ENCODE measurements around the gene PAPPA.

DNA sequence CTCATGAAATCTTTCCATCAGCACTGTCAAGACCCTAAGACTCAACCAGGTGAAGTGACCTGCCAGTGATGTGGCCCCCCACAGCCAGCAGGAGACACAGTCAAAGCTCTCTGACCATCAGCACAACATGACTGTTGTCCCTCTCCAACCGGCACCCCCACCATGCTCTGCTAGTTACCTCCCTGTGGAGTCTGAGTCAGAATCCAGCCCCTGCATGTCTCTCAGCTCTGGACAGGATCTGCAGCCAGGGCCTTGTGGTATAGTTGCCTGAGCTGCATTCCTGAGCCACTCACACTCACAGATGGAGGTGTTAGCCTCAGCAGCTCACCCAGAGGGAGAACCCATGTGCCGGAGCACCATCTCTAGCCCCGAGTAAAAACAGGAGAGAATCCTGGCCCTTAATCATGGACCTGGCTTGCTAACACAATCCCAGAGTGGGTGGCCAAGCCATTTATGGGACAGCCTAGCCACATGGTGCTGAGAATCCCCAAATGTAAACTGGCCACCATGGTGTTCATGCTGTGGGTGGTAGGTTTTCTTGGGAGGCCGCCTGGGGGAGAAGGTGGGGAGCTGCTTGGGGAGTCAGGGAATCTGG lies 237.8 kb downstream of the PAPPA start:
- TF ChIP-seq, protein P1, sequence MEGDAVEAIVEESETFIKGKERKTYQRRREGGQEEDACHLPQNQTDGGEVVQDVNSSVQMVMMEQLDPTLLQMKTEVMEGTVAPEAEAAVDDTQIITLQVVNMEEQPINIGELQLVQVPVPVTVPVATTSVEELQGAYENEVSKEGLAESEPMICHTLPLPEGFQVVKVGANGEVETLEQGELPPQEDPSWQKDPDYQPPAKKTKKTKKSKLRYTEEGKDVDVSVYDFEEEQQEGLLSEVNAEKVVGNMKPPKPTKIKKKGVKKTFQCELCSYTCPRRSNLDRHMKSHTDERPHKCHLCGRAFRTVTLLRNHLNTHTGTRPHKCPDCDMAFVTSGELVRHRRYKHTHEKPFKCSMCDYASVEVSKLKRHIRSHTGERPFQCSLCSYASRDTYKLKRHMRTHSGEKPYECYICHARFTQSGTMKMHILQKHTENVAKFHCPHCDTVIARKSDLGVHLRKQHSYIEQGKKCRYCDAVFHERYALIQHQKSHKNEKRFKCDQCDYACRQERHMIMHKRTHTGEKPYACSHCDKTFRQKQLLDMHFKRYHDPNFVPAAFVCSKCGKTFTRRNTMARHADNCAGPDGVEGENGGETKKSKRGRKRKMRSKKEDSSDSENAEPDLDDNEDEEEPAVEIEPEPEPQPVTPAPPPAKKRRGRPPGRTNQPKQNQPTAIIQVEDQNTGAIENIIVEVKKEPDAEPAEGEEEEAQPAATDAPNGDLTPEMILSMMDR (IDR thresholded peaks at IDR 0.05) = no peak
- TF ChIP-seq POLR2A (IDR thresholded peaks at IDR 0.05; ENCODE audit: low read depth) (no peak), POLR2AphosphoS5 (IDR thresholded peaks at IDR 0.05) (no peak), EP300 (IDR thresholded peaks at IDR 0.05) (no peak)

All from esophagus muscularis mucosa (tissue), 4 donors.